Bronchial smooth muscle cell (primary cell): ENCODE results near the gene MTO1. TPM values are rescaled to one million over a fixed set of nuclear protein-coding genes. Genes with fewer than 3 reads are reported as not detected.

Experiments
- total RNA-seq: library from RNA; depleted of rRNA; stranded (reverse); fragments of >200 nt; gene quantifications from 2 replicates; pipeline ENCODE4 v1.2.1, GENCODE V29; 2014

The MTO1 gene
- total RNA-seq, result 24.3 and 40.2 TPM in 2 replicates

GRCh38 chr6:73461537-73462350 is at the start of gene MTO1:
TSS of gene MTO1 (plus strand) at chr6:73461737. CDS start at chr6:73461855, 118 bp downstream.

DNA sequence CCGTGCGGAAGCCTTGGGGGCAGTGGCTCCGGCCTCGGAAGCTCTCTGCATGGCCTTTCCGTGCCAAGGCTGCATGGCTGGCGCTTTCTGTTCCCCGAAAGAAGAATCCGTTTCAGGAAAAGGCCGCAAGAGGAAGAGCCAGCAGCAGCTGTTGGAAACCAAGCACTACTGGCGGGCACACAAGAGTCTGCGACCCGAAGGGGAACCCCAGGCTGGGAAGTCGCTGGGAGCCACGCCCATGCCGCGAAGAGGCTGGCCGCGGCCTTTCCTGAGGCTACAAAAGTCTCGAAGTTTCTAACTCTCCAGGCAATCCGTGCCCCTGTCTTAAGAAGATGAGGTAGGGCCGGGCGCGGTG is 9.5 kb upstream of the MTO1 start, which contains the start of gene CGAS:
TSS of gene CGAS (minus strand) at position 191 of the 355 bp plus-strand sequence. CDS start at position 75, 116 bp downstream.

DNA sequence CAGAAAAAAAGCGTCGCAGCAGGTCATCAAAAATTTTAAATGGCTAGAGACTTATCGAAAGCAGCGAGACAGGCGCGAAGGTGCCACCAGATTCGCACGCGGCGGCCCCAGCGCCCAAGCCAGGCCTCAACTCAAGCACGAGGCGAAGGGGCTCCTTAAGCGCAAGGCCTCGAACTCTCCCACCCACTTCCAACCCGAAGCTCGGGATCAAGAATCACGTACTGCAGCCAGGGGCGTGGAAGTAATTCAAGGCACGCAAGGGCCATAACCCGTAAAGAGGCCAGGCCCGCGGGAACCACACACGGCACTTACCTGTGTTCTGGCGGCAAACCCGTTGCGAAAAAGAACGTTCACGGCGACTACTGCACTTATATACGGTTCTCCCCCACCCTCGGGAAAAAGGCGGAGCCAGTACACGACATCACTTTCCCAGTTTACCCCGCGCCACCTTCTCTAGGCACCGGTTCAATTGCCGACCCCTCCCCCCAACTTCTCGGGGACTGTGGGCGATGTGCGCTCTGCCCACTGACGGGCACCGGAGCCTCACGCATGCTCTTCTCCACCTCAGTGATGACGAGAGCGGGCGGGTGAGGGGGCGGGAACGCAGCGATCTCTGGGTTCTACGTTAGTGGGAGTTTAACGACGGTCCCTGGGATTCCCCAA is 59.3 kb downstream of the MTO1 start, which contains the start of gene EEF1A1:
TSS of gene EEF1A1 (minus strand) at position 345 of the 663 bp plus-strand sequence. CDS start 1,006 bp downstream, outside the sequence.

Other genes starting within 250 kb of the MTO1 start
- gene KHDC1L, start 236.2 kb upstream of the MTO1 start, total RNA-seq, result not detected in 2 replicates
- gene KHDC1, start 198.5 kb upstream of the MTO1 start, total RNA-seq, result 4.6 and 6.0 TPM in 2 replicates
- gene DPPA5, start 107.5 kb upstream of the MTO1 start, total RNA-seq, result not detected in 2 replicates
- not detected in 2 replicates for gene KHDC3L, start 99.1 kb upstream of the MTO1 start, total RNA-seq
- not detected in 2 replicates for gene OOEP, start 91.8 kb upstream of the MTO1 start, total RNA-seq
- 0.32 TPM in 1 of 2 replicates, not detected in the other for gene DDX43, start 66.9 kb upstream of the MTO1 start, total RNA-seq
- gene CGAS, start 9.4 kb upstream of the MTO1 start, total RNA-seq, result 1.5 and 3.2 TPM in 2 replicates
- 22,843 and 44,384 TPM in 2 replicates for gene EEF1A1, start 59.3 kb downstream of the MTO1 start, total RNA-seq
- gene SLC17A5, start 192.3 kb downstream of the MTO1 start, total RNA-seq, result 11.8 and 28.4 TPM in 2 replicates
- gene CD109, start 234.5 kb downstream of the MTO1 start, total RNA-seq, result 31.4 and 55.3 TPM in 2 replicates